SK-N-SH treated with all-trans-retinoic acid at 6 μM for 48 hours (cell line): ENCODE measurements around the gene SLC2A8.

Source experiments
- ATAC-seq: fragments of 200-7000 bp; cut with Tn5 transposase; 3 replicates; pipeline ENCODE4 v1.9.1; 2020; ENCODE audit warnings: mild to moderate bottlenecking, moderate library complexity
- ARNTL ChIP-seq: fragments of 450-650 bp; formaldehyde crosslinking; IDR thresholded peaks from 2 replicates; pipeline ENCODE4 v1.5.0; 2020; ENCODE audit warnings: low read depth, mild to moderate bottlenecking, moderate library complexity, borderline replicate concordance
- BACH2 ChIP-seq: fragments of 250-450 bp; sonication (Bioruptor Pico); IDR thresholded peaks from 2 replicates; pipeline ENCODE4 v1.9.0; 2021; ENCODE audit warnings: mild to moderate bottlenecking, borderline replicate concordance
- CSRNP3 ChIP-seq: fragments of 250-450 bp; sonication (Bioruptor Pico); IDR thresholded peaks from 2 replicates; pipeline ENCODE4 v1.5.1; 2021; ENCODE audit warnings: mild to moderate bottlenecking, moderate library complexity
- ESRRG ChIP-seq: fragments of 250-450 bp; sonication (Bioruptor Pico); IDR thresholded peaks from 2 replicates; pipeline ENCODE4 v1.6.1; 2021; ENCODE audit warnings: mild to moderate bottlenecking
- GLIS3 ChIP-seq: fragments of 250-450 bp; sonication (Bioruptor Pico); IDR thresholded peaks from 2 replicates; pipeline ENCODE4 v1.5.0; 2020; ENCODE audit warnings: mild to moderate bottlenecking, moderate library complexity
- OSR1 ChIP-seq: fragments of 250-450 bp; sonication (Bioruptor Pico); IDR thresholded peaks from 2 replicates; pipeline ENCODE4 v1.8.0; 2022; ENCODE audit warnings: moderate library complexity, mild to moderate bottlenecking, inconsistent platforms
- PATZ1 ChIP-seq: fragments of 250-450 bp; sonication (Bioruptor Pico); IDR thresholded peaks from 2 replicates; pipeline ENCODE4 v1.8.0; 2020; ENCODE audit warnings: mild to moderate bottlenecking, moderate library complexity, borderline replicate concordance
- POU6F1 ChIP-seq: fragments of 250-450 bp; sonication (Bioruptor Pico); IDR thresholded peaks from 2 replicates; pipeline ENCODE4 v1.8.0; 2021; ENCODE audit warnings: low read depth, mild to moderate bottlenecking, moderate library complexity, borderline replicate concordance
- PPARA ChIP-seq: fragments of 250-450 bp; sonication (Bioruptor Pico); IDR thresholded peaks from 2 replicates; pipeline ENCODE4 v1.5.0; 2020; ENCODE audit warnings: mild to moderate bottlenecking, borderline replicate concordance
- RARB ChIP-seq: fragments of 250-450 bp; sonication (Bioruptor Pico); IDR thresholded peaks from 2 replicates; pipeline ENCODE4 v1.8.0; 2021; ENCODE audit warnings: mild to moderate bottlenecking, moderate library complexity
- TCF4 ChIP-seq: fragments of 250-450 bp; sonication (Bioruptor Pico); IDR thresholded peaks from 2 replicates; pipeline ENCODE4 v1.8.0; 2021; ENCODE audit warnings: mild to moderate bottlenecking, moderate library complexity, borderline replicate concordance
- TOX ChIP-seq: fragments of 250-450 bp; sonication (Bioruptor Pico); IDR thresholded peaks from 2 replicates; pipeline ENCODE4 v1.8.0; 2021; ENCODE audit warnings: mild to moderate bottlenecking, moderate library complexity, borderline replicate concordance
- ZC3H10 ChIP-seq: fragments of 250-450 bp; sonication (Bioruptor Pico); IDR thresholded peaks from 2 replicates; pipeline ENCODE4 v1.5.1; 2021; ENCODE audit warnings: mild to moderate bottlenecking, moderate library complexity
- ZFP3 ChIP-seq: fragments of 250-450 bp; sonication (Bioruptor Pico); IDR thresholded peaks from 2 replicates; pipeline ENCODE4 v1.5.0; 2020; ENCODE audit warnings: mild to moderate bottlenecking, moderate library complexity
- ZFP30 ChIP-seq: fragments of 450-650 bp; formaldehyde crosslinking; IDR thresholded peaks from 2 replicates; pipeline ENCODE4 v1.5.0; 2022; ENCODE audit warnings: mild to moderate bottlenecking, moderate library complexity
- ZNF565 ChIP-seq: fragments of 450-650 bp; formaldehyde crosslinking; conservative IDR thresholded peaks from 2 replicates; pipeline ENCODE4 v1.5.0; 2020; ENCODE audit warnings: low read depth, mild to moderate bottlenecking, moderate library complexity
- ZNF70 ChIP-seq: fragments of 450-650 bp; formaldehyde crosslinking; IDR thresholded peaks from 2 replicates; pipeline ENCODE4 v1.5.0; 2020; ENCODE audit warnings: mild to moderate bottlenecking, moderate library complexity
- ZNF8 ChIP-seq: fragments of 450-650 bp; formaldehyde crosslinking; IDR thresholded peaks from 2 replicates; pipeline ENCODE4 v1.5.0; 2020; ENCODE audit warnings: mild to moderate bottlenecking, moderate library complexity
- TF ChIP-seq, protein P1 (sequence below): fragments of 250-450 bp; sonication (Bioruptor Pico); IDR thresholded peaks from 2 replicates; pipeline ENCODE4 v1.5.1; 2020; ENCODE audit warnings: low read depth, mild to moderate bottlenecking, moderate library complexity
- TF ChIP-seq, protein P2 (sequence below): fragments of 250-450 bp; sonication (Bioruptor Pico); IDR thresholded peaks from 2 replicates; pipeline ENCODE4 v1.5.0; 2020; ENCODE audit warnings: mild to moderate bottlenecking, moderate library complexity

The SLC2A8 gene

GRCh38 chr9:127390248-127390545 is 6.8 kb upstream of the SLC2A8 start:
- TF ChIP-seq BACH2 (CRISPR knock-in tag) (no peak), ZFP3 (CRISPR knock-in tag) (no peak), ESRRG (no peak), ZFP30 (CRISPR knock-in tag) (no peak), TCF4 (CRISPR knock-in tag) (no peak), RARB (CRISPR knock-in tag) (no peak), POU6F1 (no peak)
- no peak for ATAC-seq

DNA sequence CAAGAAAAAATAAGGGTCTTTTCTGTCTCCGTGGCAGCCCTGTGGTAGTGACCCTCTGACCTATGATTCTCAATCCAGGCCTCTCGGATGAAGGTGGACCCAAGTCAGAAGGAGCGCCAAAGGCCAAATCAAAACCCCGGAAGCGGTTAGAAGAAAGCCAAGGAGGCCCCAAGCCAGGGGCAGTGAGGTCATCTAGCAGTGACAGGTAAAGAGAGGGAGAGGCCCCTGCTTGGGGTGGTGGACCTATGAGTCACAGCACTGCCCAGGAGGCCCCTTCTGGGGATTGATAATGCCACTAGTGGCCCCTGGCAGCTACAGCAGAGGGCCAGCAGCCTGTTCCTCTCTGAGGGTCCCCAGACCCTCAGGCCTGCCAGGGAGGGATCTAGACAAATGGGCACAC is 6.4 kb upstream of the SLC2A8 start:
- TF ChIP-seq GLIS3 (CRISPR knock-in tag) = no peak
- TF ChIP-seq PPARA (CRISPR knock-in tag) = no peak
- TF ChIP-seq TOX (CRISPR knock-in tag) = no peak
- TF ChIP-seq CSRNP3 = no peak
- no peak for TF ChIP-seq ZFP30 (CRISPR knock-in tag)
- TF ChIP-seq BACH2 (CRISPR knock-in tag) = no peak
- TF ChIP-seq POU6F1 = no peak
- no peak for TF ChIP-seq OSR1 (CRISPR knock-in tag)
- no peak for TF ChIP-seq ZC3H10
- TF ChIP-seq, protein P1, sequence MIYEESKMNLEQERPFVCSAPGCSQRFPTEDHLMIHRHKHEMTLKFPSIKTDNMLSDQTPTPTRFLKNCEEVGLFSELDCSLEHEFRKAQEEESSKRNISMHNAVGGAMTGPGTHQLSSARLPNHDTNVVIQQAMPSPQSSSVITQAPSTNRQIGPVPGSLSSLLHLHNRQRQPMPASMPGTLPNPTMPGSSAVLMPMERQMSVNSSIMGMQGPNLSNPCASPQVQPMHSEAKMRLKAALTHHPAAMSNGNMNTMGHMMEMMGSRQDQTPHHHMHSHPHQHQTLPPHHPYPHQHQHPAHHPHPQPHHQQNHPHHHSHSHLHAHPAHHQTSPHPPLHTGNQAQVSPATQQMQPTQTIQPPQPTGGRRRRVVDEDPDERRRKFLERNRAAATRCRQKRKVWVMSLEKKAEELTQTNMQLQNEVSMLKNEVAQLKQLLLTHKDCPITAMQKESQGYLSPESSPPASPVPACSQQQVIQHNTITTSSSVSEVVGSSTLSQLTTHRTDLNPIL = no peak
- no peak for TF ChIP-seq ZFP3 (CRISPR knock-in tag)
- no peak for TF ChIP-seq PATZ1 (CRISPR knock-in tag)
- TF ChIP-seq RARB (CRISPR knock-in tag) = no peak
- no peak for TF ChIP-seq ESRRG
- TF ChIP-seq ZNF8 (CRISPR knock-in tag) = no peak
- no peak for TF ChIP-seq ZNF70
- TF ChIP-seq ZNF565 (CRISPR knock-in tag) = no peak
- TF ChIP-seq ARNTL (CRISPR knock-in tag) = no peak
- no peak for ATAC-seq

DNA sequence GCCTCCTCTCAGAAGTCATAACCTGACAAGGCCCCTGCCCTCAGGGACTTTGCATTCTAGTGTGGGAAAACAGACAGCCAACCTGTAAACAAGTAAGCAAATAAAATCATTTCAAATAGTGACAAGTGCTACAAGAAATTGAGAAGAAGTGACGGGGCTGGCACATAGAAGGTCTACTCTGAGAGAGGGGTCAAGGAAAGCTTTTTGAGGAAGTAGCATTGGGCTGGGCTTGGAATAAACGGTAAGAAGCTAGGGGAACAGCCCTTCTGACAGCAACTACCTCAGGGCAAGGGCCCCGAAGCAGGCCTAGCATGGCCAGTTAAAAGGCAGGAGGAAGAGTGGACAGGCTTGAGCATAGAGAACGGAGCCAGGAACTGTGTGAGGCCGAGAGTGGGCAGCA is 4.8 kb upstream of the SLC2A8 start:
- no peak for TF ChIP-seq ZNF565 (CRISPR knock-in tag)
- TF ChIP-seq PPARA (CRISPR knock-in tag) = no peak
- TF ChIP-seq ZFP30 (CRISPR knock-in tag) = no peak
- TF ChIP-seq ARNTL (CRISPR knock-in tag) = no peak
- TF ChIP-seq ZNF70 = no peak
- no peak for TF ChIP-seq CSRNP3
- TF ChIP-seq BACH2 (CRISPR knock-in tag) = no peak
- TF ChIP-seq, protein P1 = no peak
- no peak for TF ChIP-seq ZC3H10
- TF ChIP-seq, protein P2, sequence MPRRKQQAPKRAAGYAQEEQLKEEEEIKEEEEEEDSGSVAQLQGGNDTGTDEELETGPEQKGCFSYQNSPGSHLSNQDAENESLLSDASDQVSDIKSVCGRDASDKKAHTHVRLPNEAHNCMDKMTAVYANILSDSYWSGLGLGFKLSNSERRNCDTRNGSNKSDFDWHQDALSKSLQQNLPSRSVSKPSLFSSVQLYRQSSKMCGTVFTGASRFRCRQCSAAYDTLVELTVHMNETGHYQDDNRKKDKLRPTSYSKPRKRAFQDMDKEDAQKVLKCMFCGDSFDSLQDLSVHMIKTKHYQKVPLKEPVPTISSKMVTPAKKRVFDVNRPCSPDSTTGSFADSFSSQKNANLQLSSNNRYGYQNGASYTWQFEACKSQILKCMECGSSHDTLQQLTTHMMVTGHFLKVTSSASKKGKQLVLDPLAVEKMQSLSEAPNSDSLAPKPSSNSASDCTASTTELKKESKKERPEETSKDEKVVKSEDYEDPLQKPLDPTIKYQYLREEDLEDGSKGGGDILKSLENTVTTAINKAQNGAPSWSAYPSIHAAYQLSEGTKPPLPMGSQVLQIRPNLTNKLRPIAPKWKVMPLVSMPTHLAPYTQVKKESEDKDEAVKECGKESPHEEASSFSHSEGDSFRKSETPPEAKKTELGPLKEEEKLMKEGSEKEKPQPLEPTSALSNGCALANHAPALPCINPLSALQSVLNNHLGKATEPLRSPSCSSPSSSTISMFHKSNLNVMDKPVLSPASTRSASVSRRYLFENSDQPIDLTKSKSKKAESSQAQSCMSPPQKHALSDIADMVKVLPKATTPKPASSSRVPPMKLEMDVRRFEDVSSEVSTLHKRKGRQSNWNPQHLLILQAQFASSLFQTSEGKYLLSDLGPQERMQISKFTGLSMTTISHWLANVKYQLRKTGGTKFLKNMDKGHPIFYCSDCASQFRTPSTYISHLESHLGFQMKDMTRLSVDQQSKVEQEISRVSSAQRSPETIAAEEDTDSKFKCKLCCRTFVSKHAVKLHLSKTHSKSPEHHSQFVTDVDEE (CRISPR knock-in tag) = no peak
- TF ChIP-seq ESRRG = no peak
- no peak for TF ChIP-seq PATZ1 (CRISPR knock-in tag)
- TF ChIP-seq ZNF8 (CRISPR knock-in tag) = no peak
- no peak for TF ChIP-seq TOX (CRISPR knock-in tag)
- no peak for ATAC-seq
